GM23338 (cell line): ENCODE data around the gene TMC2. TPM values are rescaled to one million over a fixed set of nuclear protein-coding genes. Genes with fewer than 3 reads are reported as not detected.

ENCODE experiments used
- ATAC-seq: fragments of 200-7000 bp; cut with Tn5 transposase; 3 replicates; pipeline ENCODE4 v1.9.1; 2020
- DNase-seq: peaks from one replicate; pipeline ENCODE4 v3.0.0-alpha.2; 2015; ENCODE audit warnings: low spot score
- H2AFZ ChIP-seq: fragments of 200-600 bp; sonication (generic); 2 replicates; pipeline ENCODE4 v1.8.0; 2016; ENCODE audit warnings: antibody characterized with exemption, mild to moderate bottlenecking, moderate library complexity
- H3F3A ChIP-seq: fragments of 200-600 bp; sonication (generic); replicated peaks from 2 replicates; pipeline ENCODE4 v1.8.0; 2017; ENCODE audit warnings: antibody characterized with exemption, mixed run types, low read depth
- H3K27ac ChIP-seq: fragments of 200-600 bp; sonication (generic); 2 replicates; pipeline ENCODE4 v1.6.1; 2016; ENCODE audit warnings: low read depth
- H3K27me3 ChIP-seq: fragments of 200-600 bp; sonication (generic); 2 replicates; pipeline ENCODE4 v1.8.0; 2016; ENCODE audit warnings: mild to moderate bottlenecking, mixed run types, moderate library complexity; ENCODE audit not compliant: insufficient read depth
- H3K36me3 ChIP-seq: fragments of 200-600 bp; sonication (generic); 2 replicates; pipeline ENCODE4 v1.8.0; 2016; ENCODE audit warnings: mild to moderate bottlenecking; ENCODE audit not compliant: insufficient read depth
- H3K4me1 ChIP-seq: fragments of 200-600 bp; sonication (generic); 2 replicates; pipeline ENCODE4 v1.8.0; 2016; ENCODE audit warnings: mild to moderate bottlenecking, moderate library complexity; ENCODE audit not compliant: insufficient read depth
- H3K4me2 ChIP-seq: fragments of 200-600 bp; sonication (generic); 2 replicates; pipeline ENCODE4 v1.7.1; 2017; ENCODE audit warnings: mixed run types
- H3K4me3 ChIP-seq: fragments of 200-600 bp; sonication (generic); 2 replicates; pipeline ENCODE4 v1.6.1; 2016; ENCODE audit warnings: mixed run types
- H3K79me2 ChIP-seq: fragments of 200-600 bp; sonication (generic); replicated peaks from 2 replicates; pipeline ENCODE4 v1.8.0; 2017; ENCODE audit warnings: mild to moderate bottlenecking; ENCODE audit not compliant: insufficient read depth
- H3K9me2 ChIP-seq: fragments of 200-600 bp; sonication (generic); 2 replicates; pipeline ENCODE4 v1.8.0; 2017; ENCODE audit not compliant: insufficient read depth
- H4K20me1 ChIP-seq: fragments of 200-600 bp; sonication (generic); replicated peaks from 2 replicates; pipeline ENCODE4 v1.8.0; 2017; ENCODE audit warnings: mild to moderate bottlenecking; ENCODE audit not compliant: insufficient read depth
- H3K27ac Mint-ChIP-seq: 2 replicates; pipeline ENCODE4 v1.8.0; 2020; ENCODE audit warnings: inconsistent platforms, mild to moderate bottlenecking, moderate library complexity, mixed read lengths
- H3K27me3 Mint-ChIP-seq: 3 replicates; pipeline ENCODE4 v1.8.0; 2022; ENCODE audit warnings: low read depth, mild to moderate bottlenecking, moderate library complexity, mixed read lengths, inconsistent platforms; ENCODE audit not compliant: insufficient read depth, poor library complexity
- H3K36me3 Mint-ChIP-seq: 3 replicates; pipeline ENCODE4 v1.8.0; 2021; ENCODE audit warnings: low read depth, mild to moderate bottlenecking, inconsistent platforms, moderate library complexity, mixed read lengths
- H3K4me1 Mint-ChIP-seq: 3 replicates; pipeline ENCODE4 v1.8.0; 2020; ENCODE audit warnings: mild to moderate bottlenecking, inconsistent platforms, mixed read lengths
- H3K4me3 Mint-ChIP-seq: 3 replicates; pipeline ENCODE4 v1.8.0; 2021; ENCODE audit warnings: moderate library complexity, mild to moderate bottlenecking, inconsistent platforms, mixed read lengths
- H3K9me3 Mint-ChIP-seq: 3 replicates; pipeline ENCODE4 v1.8.0; 2020; ENCODE audit warnings: moderate library complexity, mild to moderate bottlenecking, inconsistent platforms, mixed read lengths
- CREB1 ChIP-seq: fragments of 250-450 bp; sonication (Bioruptor Pico); IDR thresholded peaks from 2 replicates; pipeline ENCODE4 v1.5.0; 2020; ENCODE audit warnings: low read depth, mild to moderate bottlenecking, moderate library complexity
- CTCF ChIP-seq, 2 experiments: fragments of 200-600 bp in 1 of 2; sonication (generic) in 1 of 2; conservative IDR thresholded peaks; 2 replicates each; pipeline versions ENCODE4 v1.5.1 to v1.6.1; 2016 to 2017; ENCODE audit warnings: antibody characterized with exemption in 2 of 2, low read depth in 2 of 2, mild to moderate bottlenecking in 2 of 2, moderate library complexity in 1 of 2
- ETS1 ChIP-seq: IDR thresholded peaks from 2 replicates; pipeline ENCODE4 v1.6.1; 2016; ENCODE audit warnings: antibody characterized with exemption
- EZH2 ChIP-seq: fragments of 200-600 bp; sonication (generic); IDR thresholded peaks from one replicate; pipeline ENCODE4 v1.8.0; 2017; ENCODE audit warnings: antibody characterized with exemption, mild to moderate bottlenecking, low read depth; ENCODE audit not compliant: unreplicated experiment
- EZH2phosphoT487 ChIP-seq: fragments of 200-600 bp; sonication (generic); IDR thresholded peaks from one replicate; pipeline ENCODE4 v1.8.1; 2018; ENCODE audit warnings: antibody characterized with exemption; ENCODE audit not compliant: unreplicated experiment
- JUNB ChIP-seq: IDR thresholded peaks from one replicate; pipeline ENCODE4 v1.6.1; 2016; ENCODE audit warnings: antibody characterized with exemption; ENCODE audit not compliant: unreplicated experiment
- NANOG ChIP-seq: IDR thresholded peaks from 2 replicates; pipeline ENCODE4 v1.6.1; 2016; ENCODE audit warnings: antibody characterized with exemption, borderline replicate concordance
- POLR2AphosphoS5 ChIP-seq: IDR thresholded peaks from 2 replicates; pipeline ENCODE4 v1.6.1; 2016; ENCODE audit warnings: antibody characterized with exemption, low read depth
- REST ChIP-seq: IDR thresholded peaks from one replicate; pipeline ENCODE4 v1.6.1; 2018; ENCODE audit warnings: antibody characterized with exemption; ENCODE audit not compliant: unreplicated experiment
- STAT1 ChIP-seq: IDR thresholded peaks from one replicate; pipeline ENCODE4 v1.6.1; 2016; ENCODE audit warnings: antibody characterized with exemption; ENCODE audit not compliant: unreplicated experiment
- ZNF114 ChIP-seq: fragments of 250-450 bp; sonication (Bioruptor Pico); IDR thresholded peaks from 2 replicates; pipeline ENCODE4 v1.5.0; 2020; ENCODE audit warnings: mild to moderate bottlenecking, moderate library complexity
- ZNF331 ChIP-seq: fragments of 250-450 bp; sonication (Bioruptor Pico); IDR thresholded peaks from 2 replicates; pipeline ENCODE4 v1.5.0; 2020; ENCODE audit warnings: low read depth, mild to moderate bottlenecking, moderate library complexity
- ZNF462 ChIP-seq: fragments of 250-450 bp; sonication (Bioruptor Pico); IDR thresholded peaks from 2 replicates; pipeline ENCODE4 v1.5.0; 2020; ENCODE audit warnings: mild to moderate bottlenecking, moderate library complexity
- polyA plus RNA-seq: library from polyadenylated mRNA; unstranded; fragments of >200 nt; fragmentation: Nextera tagmentation; extraction: Ambion mirVana; gene quantifications from 2 replicates; pipeline ENCODE4 v1.2.1, GENCODE V29; 2016
- total RNA-seq: library from RNA; depleted of rRNA; stranded (reverse); fragments of >200 nt; shearing (Covaris generic); gene quantifications from 2 replicates; pipeline ENCODE4 v1.2.3, GENCODE V29; 2014

The TMC2 gene
- total and polyA plus RNA-seq, 2 experiments from 2014 or later: not detected

- TF ChIP-seq STAT1: no peak
- TF ChIP-seq POLR2AphosphoS5: no peak
- no peak for TF ChIP-seq EZH2
- no peak for TF ChIP-seq JUNB
- no peak for TF ChIP-seq CTCF (conservative IDR thresholded peaks at IDR 0.05; ENCODE audit: low read depth in 2 of 2)
- no peak for TF ChIP-seq ZNF331 (CRISPR knock-in tag)
- TF ChIP-seq ZNF462 (CRISPR knock-in tag): no peak
- no peak for TF ChIP-seq NANOG
- no peak for TF ChIP-seq CREB1
- TF ChIP-seq REST: no peak
- TF ChIP-seq EZH2phosphoT487: no peak
- no peak for TF ChIP-seq ETS1
- TF ChIP-seq ZNF114: no peak
- no peak overlapping the region for H3K27ac Mint-ChIP-seq
- no peak overlapping the region for H3K4me3 Mint-ChIP-seq
- Histone ChIP-seq H3K4me2 (no peak overlapping the region), H3K9me2 (no peaks in the 10 kb centered on the region), H3K27ac (peak overlapping the region; percentile 66), H3K4me1 (peaks cover 12% of the 10 kb centered on the region; the same call in 1 of the 2 replicates), H3K27me3 (no peaks in the 10 kb centered on the region), H3K4me3 (no peak overlapping the region), H3K79me2 (peaks cover 46% of the 10 kb centered on the region), H3F3A (peaks cover 69% of the 10 kb centered on the region), H4K20me1 (peaks cover 57% of the 10 kb centered on the region), H3K36me3 (peaks cover 59% of the 10 kb centered on the region), H2AFZ (no peak overlapping the region)
- peaks cover 30% of the 10 kb centered on the region for H3K27me3 Mint-ChIP-seq
- H3K9me3 Mint-ChIP-seq: peaks cover 4% of the 10 kb centered on the region
- DNase-seq: no peak
- peaks cover 23% of the 10 kb centered on the region for H3K4me1 Mint-ChIP-seq
- no peak for ATAC-seq
- peaks cover 99% of the 10 kb centered on the region for H3K36me3 Mint-ChIP-seq
These were observed 121.3 kb downstream of the TMC2 start for GRCh38 chr20:2657674-2658073.
